ENCODE data around the gene ENDOG. TPM values are rescaled to one million over a fixed set of nuclear protein-coding genes. Genes with fewer than 3 reads are reported as not detected.
A peak's percentile ranks its signal among the peaks of the same experiment; 100 is the strongest.

The ENDOG gene
- total RNA-seq, 1 donor from 2014 or later, result 17.8 TPM

- peak overlapping the region; percentile 90 for H3K4me2 ChIP-seq (ENCODE audit: low read length)
- peaks cover 9% of the 10 kb centered on the region for H4K20me1 ChIP-seq (ENCODE audit: insufficient read depth, low read length)
- Mint-ChIP-seq H3K4me3 (ENCODE audit: unreplicated experiment) (peak overlapping the region; percentile 91), H3K4me1 (ENCODE audit: low read depth, unreplicated experiment) (peaks cover 5% of the 10 kb centered on the region), H3K27ac (ENCODE audit: unreplicated experiment) (no peak overlapping the region), H3K27me3 (ENCODE audit: low read depth, unreplicated experiment) (no peaks in the 10 kb centered on the region), H3K9me3 (ENCODE audit: unreplicated experiment) (no peaks in the 10 kb centered on the region), H3K36me3 (ENCODE audit: low read depth, unreplicated experiment) (peaks cover 8% of the 10 kb centered on the region)
- no peaks in the 10 kb centered on the region for H3K27me3 ChIP-seq (ENCODE audit: insufficient read depth, low read length)
- no peak overlapping the region for H3K27ac ChIP-seq (ENCODE audit: low read depth, low read length)
- FAIRE-seq (no peak), DNase-seq (ENCODE audit: low read depth) (no peak)
- H3K9me3 ChIP-seq (ENCODE audit: insufficient read depth, low read depth, low read length), result no peaks in the 10 kb centered on the region
- TF ChIP-seq CTCF (IDR thresholded peaks at IDR 0.05; ENCODE audit: insufficient read depth, low read depth, low read length) (no peak), EZH2 (IDR thresholded peaks at IDR 0.05; ENCODE audit: insufficient read depth, low read length) (no peak)
- H3K79me2 ChIP-seq (ENCODE audit: insufficient read depth, low read length), result peaks cover 17% of the 10 kb centered on the region
- no peak overlapping the region for H2AFZ ChIP-seq (ENCODE audit: low read depth, low read length)
- H3K4me3 ChIP-seq (ENCODE audit: insufficient read depth, low read depth, low read length), result peak overlapping the region; percentile 84
- H3K9ac ChIP-seq (ENCODE audit: low read length), result peak overlapping the region; percentile 82
- H3K36me3 ChIP-seq (ENCODE audit: insufficient read depth, low read length), result peaks cover 5% of the 10 kb centered on the region
- peaks cover 7% of the 10 kb centered on the region for H3K4me1 ChIP-seq (ENCODE audit: insufficient read depth, low read length)
Observed at GRCh38 chr9:128828267-128828666, 10.0 kb downstream of the ENDOG start.

- no peaks in the 10 kb centered on the region for H3K9me3 ChIP-seq (ENCODE audit: insufficient read depth, low read depth, low read length)
- H3K4me1 ChIP-seq (ENCODE audit: insufficient read depth, low read length), result peaks cover 7% of the 10 kb centered on the region
- no peak for DNase-seq (ENCODE audit: low read depth)
- peak overlapping the region; percentile 84 for H3K4me3 ChIP-seq (ENCODE audit: insufficient read depth, low read depth, low read length)
- peak overlapping the region; percentile 90 for H3K4me2 ChIP-seq (ENCODE audit: low read length)
- peak overlapping the region; percentile 82 for H3K9ac ChIP-seq (ENCODE audit: low read length)
- H3K9me3 Mint-ChIP-seq (ENCODE audit: unreplicated experiment), result no peaks in the 10 kb centered on the region
- H3K27ac ChIP-seq (ENCODE audit: low read depth, low read length), result peak overlapping the region; percentile 57
- no peaks in the 10 kb centered on the region for H3K27me3 ChIP-seq (ENCODE audit: insufficient read depth, low read length)
- peaks cover 5% of the 10 kb centered on the region for H3K4me1 Mint-ChIP-seq (ENCODE audit: low read depth, unreplicated experiment)
- TF ChIP-seq CTCF (IDR thresholded peaks at IDR 0.05; ENCODE audit: insufficient read depth, low read depth, low read length), result no peak
- TF ChIP-seq EZH2 (IDR thresholded peaks at IDR 0.05; ENCODE audit: insufficient read depth, low read length), result no peak
- H3K27ac Mint-ChIP-seq (ENCODE audit: unreplicated experiment), result peak overlapping the region; percentile 41
- peak overlapping the region; percentile 91 for H3K4me3 Mint-ChIP-seq (ENCODE audit: unreplicated experiment)
- no peaks in the 10 kb centered on the region for H3K27me3 Mint-ChIP-seq (ENCODE audit: low read depth, unreplicated experiment)
- H3K36me3 Mint-ChIP-seq (ENCODE audit: low read depth, unreplicated experiment), result peaks cover 10% of the 10 kb centered on the region
- FAIRE-seq, result no peak
- H3K36me3 ChIP-seq (ENCODE audit: insufficient read depth, low read length), result peaks cover 5% of the 10 kb centered on the region
- peaks cover 9% of the 10 kb centered on the region for H4K20me1 ChIP-seq (ENCODE audit: insufficient read depth, low read length)
- peaks cover 17% of the 10 kb centered on the region for H3K79me2 ChIP-seq (ENCODE audit: insufficient read depth, low read length)
- peak overlapping the region; percentile 66 for H2AFZ ChIP-seq (ENCODE audit: low read depth, low read length)
Observed at GRCh38 chr9:128828719-128829452, 10.6 kb downstream of the ENDOG start.

Measured in astrocyte (in vitro differentiated cells and primary cell).